Measurements from ENCODE around the gene DBN1.

DBN1 gene

DNA sequence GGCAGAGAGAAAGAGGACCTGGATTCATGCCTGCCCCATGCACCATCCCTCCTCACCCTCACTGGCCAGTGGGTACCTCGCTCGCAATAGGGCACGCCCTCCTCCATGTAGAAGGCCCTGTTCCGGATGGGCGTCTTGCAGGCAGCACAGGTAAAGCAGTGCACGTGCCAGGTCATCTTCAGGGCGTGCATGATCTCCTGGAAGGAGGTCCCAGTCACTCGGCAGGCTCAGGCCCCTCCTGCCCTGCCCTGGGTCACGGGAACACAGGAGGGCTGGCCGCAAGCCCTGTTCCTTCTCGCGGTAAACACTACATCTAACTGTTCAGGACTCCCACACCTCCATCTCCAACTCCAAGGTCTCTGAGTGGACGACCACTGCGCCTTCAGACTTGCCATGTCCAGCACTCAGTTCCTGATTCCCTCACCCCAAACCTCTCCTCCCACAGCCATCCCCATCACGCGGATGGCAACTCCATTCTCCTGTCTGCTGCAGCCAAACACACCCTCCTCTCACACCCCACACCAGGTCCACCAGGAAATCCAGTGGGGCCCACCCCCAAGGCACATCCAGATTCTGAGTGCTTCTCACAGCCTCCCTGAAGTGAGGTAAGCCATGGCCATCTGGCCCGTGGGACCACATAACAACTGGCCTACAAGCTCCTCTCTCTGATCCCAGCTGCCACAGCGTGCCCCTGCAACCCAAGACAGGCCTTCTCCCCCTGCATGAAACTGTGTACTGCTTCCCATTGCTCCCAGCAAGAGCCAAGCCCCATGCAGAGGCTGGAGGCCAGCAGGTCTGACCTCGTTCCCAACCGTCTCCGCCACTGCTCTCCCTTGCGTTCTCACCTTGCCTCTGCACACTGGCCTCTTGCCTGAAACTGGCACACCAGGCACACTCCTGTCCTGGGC is 10.8 kb upstream of the DBN1 start:
- no peak overlapping the region for H3K4me3 ChIP-seq
- TF ChIP-seq, protein P1, sequence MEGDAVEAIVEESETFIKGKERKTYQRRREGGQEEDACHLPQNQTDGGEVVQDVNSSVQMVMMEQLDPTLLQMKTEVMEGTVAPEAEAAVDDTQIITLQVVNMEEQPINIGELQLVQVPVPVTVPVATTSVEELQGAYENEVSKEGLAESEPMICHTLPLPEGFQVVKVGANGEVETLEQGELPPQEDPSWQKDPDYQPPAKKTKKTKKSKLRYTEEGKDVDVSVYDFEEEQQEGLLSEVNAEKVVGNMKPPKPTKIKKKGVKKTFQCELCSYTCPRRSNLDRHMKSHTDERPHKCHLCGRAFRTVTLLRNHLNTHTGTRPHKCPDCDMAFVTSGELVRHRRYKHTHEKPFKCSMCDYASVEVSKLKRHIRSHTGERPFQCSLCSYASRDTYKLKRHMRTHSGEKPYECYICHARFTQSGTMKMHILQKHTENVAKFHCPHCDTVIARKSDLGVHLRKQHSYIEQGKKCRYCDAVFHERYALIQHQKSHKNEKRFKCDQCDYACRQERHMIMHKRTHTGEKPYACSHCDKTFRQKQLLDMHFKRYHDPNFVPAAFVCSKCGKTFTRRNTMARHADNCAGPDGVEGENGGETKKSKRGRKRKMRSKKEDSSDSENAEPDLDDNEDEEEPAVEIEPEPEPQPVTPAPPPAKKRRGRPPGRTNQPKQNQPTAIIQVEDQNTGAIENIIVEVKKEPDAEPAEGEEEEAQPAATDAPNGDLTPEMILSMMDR (IDR thresholded peaks at IDR 0.05) = no peak
- DNase-seq (ENCODE audit: low spot score) = no peak
- peak overlapping the region; percentile 20 to 74 for H3K27ac ChIP-seq

GRCh38 chr5:177483042-177483441 is 9.6 kb upstream of the DBN1 start:
- peak overlapping the region; percentile 20 to 74 for H3K27ac ChIP-seq

GRCh38 chr5:177482359-177482795 is 8.9 kb upstream of the DBN1 start:
- DNase-seq (ENCODE audit: low spot score) = no peak
- H3K27ac ChIP-seq = peak overlapping the region in 1 of 2 donors; percentile 26
- TF ChIP-seq, protein P1 (IDR thresholded peaks at IDR 0.05) = no peak
- no peak overlapping the region for H3K4me3 ChIP-seq

More at GRCh38 chr5:177483042-177483441, 9.6 kb upstream of the DBN1 start:
- DNase-seq (ENCODE audit: low spot score) = no peak
- H3K4me3 ChIP-seq = no peak overlapping the region
- TF ChIP-seq, protein P1 (IDR thresholded peaks at IDR 0.05) = no peak

DNA sequence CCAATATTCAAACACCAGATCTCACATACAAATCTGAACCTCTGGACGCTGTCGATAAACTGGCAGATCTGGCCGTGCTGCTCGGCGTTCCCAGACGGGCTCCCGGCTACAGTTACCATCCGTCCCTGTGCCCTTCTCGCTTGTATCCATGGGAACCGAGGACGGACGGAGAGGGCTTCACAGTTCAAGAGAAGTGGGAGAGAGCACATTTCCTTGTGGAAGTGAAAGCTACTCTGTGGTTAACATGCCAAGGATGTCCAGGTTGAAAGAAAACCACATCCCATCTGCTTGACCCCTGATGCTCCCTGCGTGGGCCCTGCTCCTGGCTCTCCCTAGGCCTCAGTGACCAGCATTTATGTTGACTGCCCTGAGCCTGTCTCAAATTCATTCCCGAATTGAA is 6.3 kb upstream of the DBN1 start:
- no peak for DNase-seq (ENCODE audit: low spot score)
- TF ChIP-seq, protein P1 (IDR thresholded peaks at IDR 0.05) = no peak
- H3K4me3 ChIP-seq = no peak overlapping the region
- peak overlapping the region; percentile 58 to 97 for H3K27ac ChIP-seq

DNA sequence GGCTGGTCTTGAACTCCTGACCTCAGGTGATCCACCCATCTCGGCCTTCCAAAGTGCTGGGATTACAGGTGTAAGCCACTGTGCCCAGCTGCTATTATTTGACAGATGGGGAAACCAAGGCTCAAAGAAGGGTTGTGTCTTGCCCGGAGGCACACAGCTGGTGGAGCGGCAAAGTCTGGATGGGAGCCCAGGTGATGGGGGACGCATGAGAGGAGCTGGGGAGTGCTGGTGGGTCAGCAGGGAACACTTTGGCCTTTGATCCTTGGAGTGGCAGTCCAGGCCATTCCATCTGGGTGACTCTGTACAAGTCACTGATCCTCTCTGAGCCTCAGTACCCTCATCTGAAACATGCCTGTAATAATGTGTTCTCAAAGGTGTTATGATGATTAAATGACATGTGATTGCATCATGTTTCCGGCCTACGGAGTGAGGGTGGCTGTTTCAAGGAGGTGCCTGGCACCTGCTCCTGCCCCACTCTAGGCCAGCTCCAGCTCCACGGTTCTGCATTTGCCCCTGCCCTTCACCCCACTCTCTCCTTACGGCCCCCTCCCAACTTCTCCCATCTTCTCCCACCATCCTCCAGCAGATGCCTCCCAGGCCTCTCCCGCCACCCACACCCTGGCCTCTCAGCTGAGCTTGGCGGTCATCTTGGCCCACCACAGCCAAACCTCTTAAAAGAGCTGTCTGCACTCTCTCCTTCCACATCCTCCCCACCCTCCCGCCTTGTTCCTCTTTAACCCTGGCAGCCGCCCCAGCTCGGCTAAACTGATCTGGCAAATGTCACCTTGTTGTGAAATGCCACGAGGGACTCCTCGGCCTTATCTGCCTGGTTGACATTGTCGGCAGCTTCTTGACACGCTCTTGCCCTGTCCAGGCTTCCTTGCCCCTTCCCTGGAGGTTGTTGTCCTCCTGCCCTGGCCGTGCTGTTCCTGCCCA is 5.5 kb upstream of the DBN1 start:
- peak overlapping the region; percentile 43 for H3K4me3 ChIP-seq
- H3K27ac ChIP-seq = peak overlapping the region; percentile 58 to 97
- TF ChIP-seq, protein P1 (IDR thresholded peaks at IDR 0.05) = no peak
- DNase-seq (ENCODE audit: low spot score) = peak; percentile 95

DNA sequence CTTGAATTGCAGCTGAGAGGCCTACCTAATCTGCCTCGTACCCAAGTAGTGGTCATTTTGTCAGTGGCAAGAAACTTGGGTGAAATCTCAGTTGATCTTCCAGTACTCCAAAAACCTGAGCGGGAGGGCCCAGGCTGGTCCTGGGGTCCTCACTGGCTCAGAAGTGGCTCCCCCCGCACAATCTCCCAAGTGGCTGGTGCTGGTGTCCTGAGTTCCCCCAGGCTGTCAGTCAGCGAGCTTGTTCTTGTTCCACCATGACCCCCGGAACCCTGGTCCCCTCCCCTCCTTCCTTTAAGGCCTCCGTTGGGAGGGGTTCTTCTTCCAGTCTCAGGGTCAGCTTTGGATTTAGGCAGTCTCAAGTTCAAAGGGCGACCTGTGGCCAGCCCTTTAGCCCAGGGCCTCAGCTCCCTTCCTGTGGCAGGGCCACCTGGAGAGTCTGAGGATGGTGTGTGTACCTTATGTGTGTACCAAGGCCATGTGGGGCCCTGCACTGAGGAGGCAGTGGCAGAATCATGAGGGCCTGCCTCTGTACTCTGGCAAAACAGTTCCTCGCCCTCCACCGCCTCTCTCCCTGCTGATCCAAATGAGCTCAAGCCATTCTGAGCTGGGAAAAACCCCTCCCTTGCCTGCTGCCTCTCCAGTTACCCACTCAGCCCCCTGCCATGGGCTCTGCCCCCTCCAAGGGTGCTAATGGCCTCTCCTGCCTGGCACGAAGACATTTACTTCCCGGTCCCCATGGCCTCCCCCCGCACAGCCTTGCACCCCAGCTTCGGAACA is 4.5 kb upstream of the DBN1 start:
- Histone ChIP-seq H3K27ac (peak overlapping the region; percentile 12 to 97), H3K4me3 (no peak overlapping the region)
- DNase-seq (ENCODE audit: low spot score) = no peak
- TF ChIP-seq, protein P1 (IDR thresholded peaks at IDR 0.05) = no peak

All from coronary artery (tissue), 2 donors.